B cell (primary cell): ENCODE data around the gene ARFGAP2. TPM values are rescaled to one million over a fixed set of nuclear protein-coding genes. Genes with fewer than 3 reads are reported as not detected.

Source experiments
- ATAC-seq: fragments of 200-7000 bp; cut with Tn5 transposase; one replicate; pipeline ENCODE4 v1.10.0; 2021; ENCODE audit warnings: low read depth, mild to moderate bottlenecking, moderate number of reproducible peaks, moderate library complexity
- CTCF ChIA-PET: fragments of 350-600 bp; sonication (Branson Sonifier 250); formaldehyde crosslinking; loops from one replicate; lab custom pipeline; 2021; ENCODE audit warnings: antibody characterized with exemption, inconsistent platforms; lab: Charles Lee
- POLR2A ChIA-PET: fragments of 350-600 bp; sonication (Branson Sonifier 250); formaldehyde crosslinking; loops from one replicate; lab custom pipeline; 2021; ENCODE audit warnings: antibody characterized with exemption; lab: Charles Lee
- DNase-seq: peaks from one replicate; pipeline ENCODE4 v3.0.0; 2013
- H2AFZ ChIP-seq: 2 replicates; pipeline ENCODE4 v1.6.1; 2012; ENCODE audit warnings: mild to moderate bottlenecking, low read depth, low read length; ENCODE audit not compliant: insufficient read depth, poor library complexity, severe bottlenecking
- H3K27ac ChIP-seq, 2 donors: 1 replicate in 1 of 2; 2 replicates in 1 of 2; pipeline ENCODE4 v1.5.1; 2012 to 2013; ENCODE audit warnings: low read length in 2 of 2, mild to moderate bottlenecking in 2 of 2, moderate library complexity in 1 of 2
- H3K27me3 ChIP-seq, 4 experiments: fragments of 200-600 bp in 1 of 4; sonication (generic) in 1 of 4; replicated peaks in 1 of 4; 1 replicate in 2 of 4; 2 replicates in 2 of 4; pipeline versions ENCODE4 v1.6.1 to v1.7.0; 2013 to 2016; ENCODE audit warnings: low read length in 3 of 4, mild to moderate bottlenecking in 2 of 4, mixed read lengths in 1 of 4, moderate library complexity in 1 of 4; ENCODE audit not compliant: insufficient read depth in 4 of 4, control insufficient read depth in 3 of 4; ENCODE audit errors: control extremely low read depth in 1 of 4
- H3K36me3 ChIP-seq, 2 experiments: replicated peaks in 1 of 2; 1 replicate in 1 of 2; 2 replicates in 1 of 2; pipeline versions ENCODE4 v1.6.1 to v1.7.1; 2013; ENCODE audit warnings: low read length in 1 of 2; ENCODE audit not compliant: insufficient read depth in 2 of 2, control insufficient read depth in 1 of 2; ENCODE audit errors: control extremely low read depth in 1 of 2, extremely low read depth in 1 of 2
- H3K4me1 ChIP-seq, 2 donors: fragments of 200-600 bp in 1 of 2; sonication (generic) in 1 of 2; 1 replicate in 1 of 2; 2 replicates in 1 of 2; pipeline versions ENCODE4 v1.5.1 to v1.6.1; 2013 to 2017; ENCODE audit warnings: low read length in 2 of 2; ENCODE audit not compliant: control insufficient read depth in 2 of 2, insufficient read depth in 2 of 2
- H3K4me2 ChIP-seq: replicated peaks from 2 replicates; pipeline ENCODE3; 2012; ENCODE audit warnings: mild to moderate bottlenecking, low read depth, low read length; ENCODE audit not compliant: poor library complexity, severe bottlenecking
- H3K4me3 ChIP-seq, 5 experiments: fragments of 200-600 bp in 1 of 5; sonication (generic) in 1 of 5; 1 replicate in 3 of 5; 2 replicates in 2 of 5; pipeline versions ENCODE4 v1.5.1 to v1.7.0; 2011 to 2016; ENCODE audit warnings: low read length in 4 of 5, mild to moderate bottlenecking in 4 of 5, low read depth in 2 of 5, control low read depth in 1 of 5, moderate library complexity in 1 of 5; ENCODE audit not compliant: insufficient read depth in 1 of 5; ENCODE audit errors: control extremely low read depth in 1 of 5, extremely low read depth in 1 of 5
- H3K79me2 ChIP-seq: fragments of 200-600 bp; sonication (generic); one replicate; pipeline ENCODE4 v1.6.0; 2016; ENCODE audit warnings: low read length; ENCODE audit not compliant: control insufficient read depth, insufficient read depth
- H3K9ac ChIP-seq: fragments of 200-600 bp; sonication (generic); 2 replicates; pipeline ENCODE4 v1.6.1; 2017; ENCODE audit warnings: mild to moderate bottlenecking, low read length, moderate library complexity
- H3K9me3 ChIP-seq, 3 donors: one replicate each; pipeline versions ENCODE4 v1.6.1 to v1.7.1; 2013; ENCODE audit warnings: low read length in 2 of 3; ENCODE audit not compliant: control insufficient read depth in 2 of 3, insufficient read depth in 1 of 3; ENCODE audit errors: control extremely low read depth in 1 of 3
- H4K20me1 ChIP-seq: 2 replicates; pipeline ENCODE4 v1.6.0; 2012; ENCODE audit warnings: mild to moderate bottlenecking, low read length; ENCODE audit not compliant: insufficient read depth, control insufficient read depth, poor library complexity, severe bottlenecking
- H3K27ac Mint-ChIP-seq: one replicate; pipeline ENCODE4 v1.8.0; 2021; ENCODE audit warnings: mixed read lengths
- H3K27me3 Mint-ChIP-seq: one replicate; pipeline ENCODE4 v1.8.0; 2021; ENCODE audit warnings: mixed read lengths
- H3K4me1 Mint-ChIP-seq: one replicate; pipeline ENCODE4 v1.8.0; 2021; ENCODE audit warnings: mixed read lengths
- H3K4me3 Mint-ChIP-seq: one replicate; pipeline ENCODE4 v1.8.0; 2021; ENCODE audit warnings: mixed read lengths
- H3K9me3 Mint-ChIP-seq: one replicate; pipeline ENCODE4 v1.8.0; 2022; ENCODE audit warnings: mixed read lengths; ENCODE audit not compliant: insufficient read depth
- CTCF ChIP-seq: fragments of 200-600 bp; IDR thresholded peaks from one replicate; pipeline ENCODE4 v1.8.0; 2022; ENCODE audit warnings: antibody characterized with exemption, mild to moderate bottlenecking
- EZH2 ChIP-seq: IDR thresholded peaks from 2 replicates; pipeline ENCODE4 v1.6.1; 2012; ENCODE audit warnings: borderline replicate concordance, low read depth, mild to moderate bottlenecking, moderate library complexity, low read length; ENCODE audit not compliant: insufficient read depth, poor library complexity, severe bottlenecking
- WGBS: methylation state at CpG from one replicate; pipeline ENCODE4 v1.1.5; 2013; ENCODE audit warnings: missing lambda C conversion rate; ENCODE audit not compliant: insufficient coverage; 5-methylcytosine and 5-hydroxymethylcytosine counted together
- intact Hi-C: fragments of 100-400 bp; cut with micrococcal nuclease; formaldehyde crosslinking; loops from one replicate; pipeline ENCODE4 v1.10.0; 2022
- polyA plus RNA-seq: library from polyadenylated mRNA; depleted of rRNA; stranded (reverse); fragments of >200 nt; gene quantifications from 2 replicates; pipeline ENCODE4 v1.2.3, GENCODE V29; 2012
- total RNA-seq, 2 donors: library from RNA; stranded (reverse); fragments of 120-200 nt in 1 of 2; gene quantifications; 1 replicate in 1 of 2; 2 replicates in 1 of 2; pipeline versions ENCODE4 v1.2.3 to v1.2.4, GENCODE V29; 2013 to 2022

The ARFGAP2 gene
- total and polyA plus RNA-seq, 2 donors (not counting 1 experiment from before 2014, with no cell fraction given): 141 to 200 TPM

GRCh38 chr11:47152953-47153950, 23.4 kb downstream of the ARFGAP2 start:
- intact Hi-C loops: no loop called here
- ATAC-seq: peak; percentile 61
- 76% methylated on average over 5 of the region's 11 CpGs for WGBS
- H3K9me3 Mint-ChIP-seq: no peaks in the 10 kb centered on the region
- no peak overlapping the region for H3K27ac ChIP-seq
- H3K27ac Mint-ChIP-seq: no peak overlapping the region
- H3K9ac ChIP-seq: peak overlapping the region; percentile 31
- no peaks in the 10 kb centered on the region for H3K27me3 Mint-ChIP-seq
- H3K36me3 ChIP-seq: no peaks in the 10 kb centered on the region
- H3K4me1 ChIP-seq: peaks cover 19 to 36% of the 10 kb centered on the region in 2 donors
- H3K27me3 ChIP-seq: no peaks in the 10 kb centered on the region
- no peaks in the 10 kb centered on the region for H3K9me3 ChIP-seq
- H3K4me3 Mint-ChIP-seq: peak overlapping the region; percentile 14
- H2AFZ ChIP-seq: no peak overlapping the region
- H3K4me1 Mint-ChIP-seq: peaks cover 35% of the 10 kb centered on the region
- no peaks in the 10 kb centered on the region for H3K79me2 ChIP-seq
- no peak overlapping the region for H3K4me3 ChIP-seq
- TF ChIP-seq EZH2: no peak
- TF ChIP-seq CTCF: peak; percentile 84
- POLR2A ChIA-PET: interaction anchor here (0.5 to 0.6 kb wide), 3 partner anchors 237 to 263 kb away, joined by 3 to 7 read pairs (median 3); no protein-coding TSS in a partner anchor
- CTCF ChIA-PET: interaction anchor here (0.5 to 4.8 kb wide), 29 partner anchors 8 to 332 kb away, joined by 3 to 35 read pairs (median 4); partner anchors contain the start of genes ACP2 and CSTPP1
- DNase-seq: peak; percentile 67
- peak overlapping the region; percentile 53 for H3K4me2 ChIP-seq
- H4K20me1 ChIP-seq: no peaks in the 10 kb centered on the region
